Stimulated activated naive B cell treated with anti-CD40 and anti-IgM and Interleukin-4, amounts not matched to agents 10 μg/mL and 1 μg/mL and 100 μg/mL, for 72 hours (primary cell): ENCODE measurements around the gene KHNYN.
A peak's percentile ranks its signal among the peaks of the same experiment; 100 is the strongest.

Experiments
- ATAC-seq, 2 donors: fragments of 150-1000 bp; cut with Tn5 transposase; replicated peaks; 2 replicates each; pipeline ENCODE4 v1.10.0; 2021; ENCODE audit warnings: moderate library complexity in 1 of 2
- DNase-seq: peaks from one replicate; pipeline ENCODE4 v3.0.0; 2021
- H3K27ac Mint-ChIP-seq: one replicate; pipeline ENCODE4 v1.8.0; 2022; ENCODE audit warnings: mild to moderate bottlenecking, mixed read lengths
- H3K27me3 Mint-ChIP-seq, 2 donors: one replicate each; pipeline ENCODE4 v1.8.0; 2022; ENCODE audit warnings: mixed read lengths in 2 of 2
- H3K36me3 Mint-ChIP-seq, 2 donors: one replicate each; pipeline ENCODE4 v1.8.0; 2022; ENCODE audit warnings: mixed read lengths in 2 of 2, mild to moderate bottlenecking in 1 of 2
- H3K4me1 Mint-ChIP-seq, 2 donors: one replicate each; pipeline ENCODE4 v1.8.0; 2022; ENCODE audit warnings: mixed read lengths in 2 of 2, mild to moderate bottlenecking in 1 of 2
- H3K4me3 Mint-ChIP-seq, 2 donors: one replicate each; pipeline ENCODE4 v1.8.0; 2022; ENCODE audit warnings: mild to moderate bottlenecking in 2 of 2, mixed read lengths in 2 of 2, moderate library complexity in 1 of 2
- H3K9me3 Mint-ChIP-seq, 2 donors: one replicate each; pipeline ENCODE4 v1.8.0; 2022; ENCODE audit warnings: mixed read lengths in 2 of 2, mild to moderate bottlenecking in 1 of 2

KHNYN gene

GRCh38 chr14:24425704-24426103 lies 4.0 kb upstream of the KHNYN start:
- H3K9me3 Mint-ChIP-seq, result no peaks in the 10 kb centered on the region
- H3K4me1 Mint-ChIP-seq, result peaks cover 16 to 20% of the 10 kb centered on the region in 2 donors
- no peak overlapping the region for H3K27ac Mint-ChIP-seq
- ATAC-seq, result no peak
- no peak overlapping the region for H3K4me3 Mint-ChIP-seq
- no peaks in the 10 kb centered on the region for H3K27me3 Mint-ChIP-seq
- no peak for DNase-seq
- peaks cover 6 to 27% of the 10 kb centered on the region in 2 donors for H3K36me3 Mint-ChIP-seq

DNA sequence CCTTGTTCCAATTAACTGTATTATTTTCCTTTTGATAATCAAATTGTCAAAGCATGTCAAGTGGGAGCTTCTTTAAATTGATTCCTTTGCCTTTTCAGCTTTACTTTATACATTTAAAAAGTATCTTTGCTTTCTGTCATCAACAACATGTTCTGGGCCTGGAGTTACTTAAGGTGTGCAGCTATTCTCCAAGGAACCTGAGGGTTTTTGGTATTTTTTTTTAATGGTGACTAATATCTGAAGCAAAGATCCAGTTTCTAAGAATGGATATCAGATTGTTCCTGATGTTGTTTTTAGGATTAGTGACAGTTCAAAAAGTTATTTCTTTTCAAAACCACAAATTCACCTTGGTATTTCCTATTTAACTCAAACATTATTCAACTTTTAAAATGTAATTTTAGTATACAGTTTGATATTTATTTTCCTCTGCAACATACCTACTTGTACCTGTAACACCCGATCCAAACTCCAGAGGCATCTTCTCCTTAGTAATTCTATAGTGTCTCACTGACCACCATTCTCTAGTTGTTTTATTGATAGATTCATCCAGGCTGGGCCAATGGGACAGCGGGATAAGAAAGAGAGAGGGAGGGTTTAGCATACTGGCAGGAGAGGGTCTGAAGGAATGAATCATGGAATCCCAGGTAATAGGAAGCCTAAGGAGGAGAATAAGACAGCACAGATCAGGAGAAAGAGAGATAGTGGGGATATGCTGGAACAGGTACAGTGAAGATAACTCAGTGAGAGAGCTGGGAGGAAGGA lies 3.4 kb upstream of the KHNYN start:
- H3K36me3 Mint-ChIP-seq, result peaks cover 11 to 32% of the 10 kb centered on the region in 2 donors
- H3K4me3 Mint-ChIP-seq, result no peak overlapping the region
- H3K9me3 Mint-ChIP-seq, result no peaks in the 10 kb centered on the region
- DNase-seq (no peak), ATAC-seq (no peak)
- peaks cover 20 to 26% of the 10 kb centered on the region in 2 donors for H3K4me1 Mint-ChIP-seq
- no peaks in the 10 kb centered on the region for H3K27me3 Mint-ChIP-seq
- H3K27ac Mint-ChIP-seq, result no peak overlapping the region

DNA sequence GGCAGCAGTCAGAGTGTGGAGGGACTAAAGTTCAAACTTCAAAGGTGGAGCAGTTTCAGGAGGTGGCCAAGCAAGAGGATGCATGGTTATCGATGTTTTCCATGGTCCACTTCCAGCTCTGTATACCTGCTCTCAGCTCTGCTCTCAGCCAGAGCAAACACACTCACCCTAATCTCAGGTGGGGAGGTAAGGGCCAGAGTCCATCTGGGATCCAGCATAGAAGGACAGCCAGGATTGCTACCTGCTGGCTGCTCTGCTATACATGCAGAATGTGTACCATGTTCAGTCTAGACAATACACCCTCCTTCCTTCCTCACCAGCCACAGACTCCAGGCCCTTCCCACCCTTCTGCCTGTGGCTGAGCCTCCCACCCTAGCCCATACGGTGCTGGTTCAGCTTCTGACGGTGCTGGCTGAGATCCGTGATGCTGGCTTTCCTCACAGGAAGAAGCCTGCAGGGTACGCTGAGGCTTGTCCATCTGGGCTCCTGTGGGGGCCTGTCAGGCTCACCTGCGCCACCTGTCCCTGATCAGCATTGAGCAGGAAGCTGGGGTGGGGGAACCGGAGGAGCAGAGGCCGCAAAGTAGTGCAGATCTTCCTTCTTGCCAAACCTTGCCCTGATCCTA lies 2.7 kb upstream of the KHNYN start:
- no peak for DNase-seq

DNA sequence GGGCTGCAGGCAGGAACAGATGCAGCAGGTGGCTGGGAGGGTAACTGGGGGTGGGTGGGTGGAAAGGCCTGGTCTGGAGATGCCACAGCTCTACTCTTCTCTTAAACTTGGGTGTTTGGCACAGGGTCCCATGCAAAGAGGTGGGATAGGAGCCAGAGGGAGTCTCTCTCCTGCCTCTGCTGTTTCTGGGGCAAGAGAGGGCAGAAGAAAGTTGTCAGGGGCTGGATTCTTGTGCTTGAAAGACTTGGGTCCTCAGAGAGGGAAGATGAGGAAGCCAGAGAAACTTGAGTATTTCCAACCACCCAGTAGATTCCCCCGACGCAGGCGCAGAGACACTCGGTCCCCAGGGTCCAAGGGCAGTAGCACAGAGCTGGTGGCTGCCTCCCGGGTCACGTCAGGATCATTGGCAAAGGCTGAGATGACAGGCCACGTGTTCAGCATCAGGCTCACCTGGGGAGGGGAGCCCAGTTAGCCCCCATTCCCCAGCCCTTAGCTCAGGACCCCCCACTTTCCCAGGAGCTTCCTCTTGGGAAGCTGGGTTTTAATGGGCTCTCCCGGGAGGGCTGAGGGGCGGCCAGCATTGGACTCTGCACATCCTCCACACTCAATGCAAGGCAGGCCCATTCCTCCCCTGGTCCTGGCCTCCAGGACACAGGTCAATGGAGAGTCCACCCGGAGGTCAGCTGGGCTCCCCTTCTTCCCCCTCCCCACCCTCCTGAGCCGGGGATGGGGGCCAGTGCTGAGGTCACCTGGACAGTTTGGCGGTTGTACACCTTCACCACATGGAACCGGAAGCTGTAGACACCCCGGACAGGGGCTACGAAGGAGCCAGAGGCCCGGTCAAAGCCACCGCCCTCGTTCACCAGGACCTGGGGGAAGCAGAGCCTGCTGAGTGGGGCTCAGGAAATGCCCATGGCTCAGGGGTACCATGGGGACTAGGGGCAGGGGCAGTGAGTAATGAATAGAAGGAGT lies 1.9 kb upstream of the KHNYN start:
- peak overlapping the region; percentile 88 for H3K27ac Mint-ChIP-seq
- H3K27me3 Mint-ChIP-seq, result no peaks in the 10 kb centered on the region
- DNase-seq (no peak), ATAC-seq (no peak)
- peaks cover 27 to 37% of the 10 kb centered on the region in 2 donors for H3K4me1 Mint-ChIP-seq
- no peaks in the 10 kb centered on the region for H3K9me3 Mint-ChIP-seq
- peaks cover 17 to 41% of the 10 kb centered on the region in 2 donors for H3K36me3 Mint-ChIP-seq
- peak overlapping the region in 1 of 2 donors; percentile 3 for H3K4me3 Mint-ChIP-seq

More for the DNA sequence above, 2.7 kb upstream of the KHNYN start:
- Mint-ChIP-seq H3K36me3 (peaks cover 17 to 39% of the 10 kb centered on the region in 2 donors), H3K9me3 (no peaks in the 10 kb centered on the region), H3K4me1 (peaks cover 27 to 33% of the 10 kb centered on the region in 2 donors), H3K4me3 (no peak overlapping the region), H3K27me3 (no peaks in the 10 kb centered on the region), H3K27ac (no peak overlapping the region)
- no peak for ATAC-seq

GRCh38 chr14:24428628-24429394 lies 943 bp upstream of the KHNYN start:
- Mint-ChIP-seq H3K4me3 (peak overlapping the region; percentile 93 to 95), H3K36me3 (peaks cover 26 to 49% of the 10 kb centered on the region in 2 donors)
- ATAC-seq, result no peak

GRCh38 chr14:24430143-24430681 lies 458 bp downstream of the KHNYN start:
- DNase-seq, result peak; percentile 73

More at GRCh38 chr14:24428628-24429394, 943 bp upstream of the KHNYN start:
- Mint-ChIP-seq H3K27ac (peak overlapping the region; percentile 97), H3K27me3 (no peaks in the 10 kb centered on the region), H3K9me3 (no peaks in the 10 kb centered on the region), H3K4me1 (peaks cover 34 to 45% of the 10 kb centered on the region in 2 donors)
- no peak for DNase-seq

GRCh38 chr14:24430682-24431568 lies 1.2 kb downstream of the KHNYN start:
- ATAC-seq (peak; percentile 61 to 71), DNase-seq (peak; percentile 75)
- peak overlapping the region; percentile 98 for H3K27ac Mint-ChIP-seq
- H3K27me3 Mint-ChIP-seq, result no peaks in the 10 kb centered on the region
- peak overlapping the region; percentile 95 for H3K4me3 Mint-ChIP-seq
- no peaks in the 10 kb centered on the region for H3K9me3 Mint-ChIP-seq
- H3K36me3 Mint-ChIP-seq, result peaks cover 40 to 60% of the 10 kb centered on the region in 2 donors
- peaks cover 48 to 60% of the 10 kb centered on the region in 2 donors for H3K4me1 Mint-ChIP-seq

More at GRCh38 chr14:24430143-24430681, 458 bp downstream of the KHNYN start:
- H3K4me3 Mint-ChIP-seq, result peak overlapping the region; percentile 95
- no peaks in the 10 kb centered on the region for H3K27me3 Mint-ChIP-seq
- H3K36me3 Mint-ChIP-seq, result peaks cover 33 to 57% of the 10 kb centered on the region in 2 donors
- H3K27ac Mint-ChIP-seq, result peak overlapping the region; percentile 98
- H3K4me1 Mint-ChIP-seq, result peaks cover 40 to 53% of the 10 kb centered on the region in 2 donors
- H3K9me3 Mint-ChIP-seq, result no peaks in the 10 kb centered on the region
- ATAC-seq, result peak; percentile 66 to 73

- ATAC-seq, result peak; percentile 59 to 62
Measured at GRCh38 chr14:24431569-24432258, 2.0 kb downstream of the KHNYN start.

GRCh38 chr14:24432259-24433131 lies 2.7 kb downstream of the KHNYN start:
- DNase-seq (no peak), ATAC-seq (no peak)
- Mint-ChIP-seq H3K4me3 (no peak overlapping the region), H3K36me3 (peaks cover 45 to 65% of the 10 kb centered on the region in 2 donors), H3K27ac (no peak overlapping the region), H3K9me3 (no peaks in the 10 kb centered on the region), H3K27me3 (no peaks in the 10 kb centered on the region), H3K4me1 (peaks cover 55 to 75% of the 10 kb centered on the region in 2 donors)

More at GRCh38 chr14:24431569-24432258, 2.0 kb downstream of the KHNYN start:
- DNase-seq, result peak; percentile 82
- no peaks in the 10 kb centered on the region for H3K27me3 Mint-ChIP-seq
- peaks cover 52 to 68% of the 10 kb centered on the region in 2 donors for H3K4me1 Mint-ChIP-seq
- peak overlapping the region; percentile 95 for H3K4me3 Mint-ChIP-seq
- H3K36me3 Mint-ChIP-seq, result peaks cover 40 to 61% of the 10 kb centered on the region in 2 donors
- peak overlapping the region; percentile 98 for H3K27ac Mint-ChIP-seq
- no peaks in the 10 kb centered on the region for H3K9me3 Mint-ChIP-seq

- Mint-ChIP-seq H3K4me1 (peaks cover 56 to 78% of the 10 kb centered on the region in 2 donors), H3K9me3 (no peaks in the 10 kb centered on the region), H3K27ac (no peak overlapping the region), H3K4me3 (no peak overlapping the region), H3K36me3 (peaks cover 51 to 70% of the 10 kb centered on the region in 2 donors), H3K27me3 (no peaks in the 10 kb centered on the region)
- no peak for ATAC-seq
- DNase-seq, result no peak
Measured at GRCh38 chr14:24434036-24434435, 4.3 kb downstream of the KHNYN start.

- no peak for ATAC-seq
- DNase-seq, result no peak
- Mint-ChIP-seq H3K27me3 (no peaks in the 10 kb centered on the region), H3K4me1 (peaks cover 56 to 78% of the 10 kb centered on the region in 2 donors), H3K27ac (peak overlapping the region; percentile 91), H3K36me3 (peaks cover 55 to 71% of the 10 kb centered on the region in 2 donors), H3K4me3 (no peak overlapping the region), H3K9me3 (no peaks in the 10 kb centered on the region)
Measured at GRCh38 chr14:24434676-24435075, 4.9 kb downstream of the KHNYN start.
